ENCODE data around the gene ARL6IP4.

ARL6IP4 gene

DNA sequence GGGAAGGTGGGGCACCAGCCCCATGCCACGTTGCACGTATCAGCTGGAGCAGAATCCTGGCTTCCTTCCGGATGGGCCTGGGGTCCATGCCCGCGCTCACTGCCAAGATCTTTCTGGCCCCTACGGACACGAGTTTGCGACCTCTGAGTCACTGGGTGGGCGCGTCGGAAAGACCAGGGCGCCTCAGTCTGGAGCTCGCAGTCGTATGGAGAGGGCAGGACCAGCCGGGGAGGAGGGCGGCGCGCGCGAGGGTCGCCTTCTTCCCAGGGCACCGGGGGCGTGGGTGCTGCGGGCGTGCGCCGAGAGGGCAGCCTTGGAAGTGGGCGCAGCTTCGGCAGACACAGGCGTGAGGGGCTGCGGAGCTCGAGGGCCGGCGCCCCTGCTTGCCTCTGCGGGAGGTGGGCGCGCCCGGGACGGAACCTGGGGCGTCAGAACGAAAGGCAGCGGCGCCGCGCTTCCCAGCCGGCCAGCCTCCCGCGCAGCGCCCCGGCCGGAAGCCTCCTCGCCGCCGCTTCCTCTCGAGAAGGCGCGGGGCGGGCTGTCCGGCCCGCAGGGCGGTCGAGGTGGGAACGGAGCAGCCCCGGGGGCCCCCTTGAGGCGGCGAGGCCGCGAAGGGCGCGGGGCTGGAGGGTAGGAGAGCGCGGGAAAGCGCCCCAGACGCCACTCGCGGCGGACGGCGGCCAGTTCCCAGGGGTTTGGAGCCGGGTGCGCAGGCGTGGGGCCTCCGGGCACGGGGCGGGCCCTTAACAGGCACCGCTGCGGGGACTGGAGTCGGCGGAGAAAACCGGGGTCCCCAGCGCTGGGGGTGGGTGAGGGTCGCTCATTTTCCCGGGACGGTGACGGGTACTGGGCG, at the start of gene ARL6IP4 (continued):
- no peak for TF ChIP-seq ZNF16 (tag by site-specific recombination; IDR thresholded peaks at IDR 0.05; ENCODE audit: low read depth)
- no peak for TF ChIP-seq KLF7 (tag by site-specific recombination; IDR thresholded peaks at IDR 0.05; ENCODE audit: borderline replicate concordance)
- TF ChIP-seq, protein P1, sequence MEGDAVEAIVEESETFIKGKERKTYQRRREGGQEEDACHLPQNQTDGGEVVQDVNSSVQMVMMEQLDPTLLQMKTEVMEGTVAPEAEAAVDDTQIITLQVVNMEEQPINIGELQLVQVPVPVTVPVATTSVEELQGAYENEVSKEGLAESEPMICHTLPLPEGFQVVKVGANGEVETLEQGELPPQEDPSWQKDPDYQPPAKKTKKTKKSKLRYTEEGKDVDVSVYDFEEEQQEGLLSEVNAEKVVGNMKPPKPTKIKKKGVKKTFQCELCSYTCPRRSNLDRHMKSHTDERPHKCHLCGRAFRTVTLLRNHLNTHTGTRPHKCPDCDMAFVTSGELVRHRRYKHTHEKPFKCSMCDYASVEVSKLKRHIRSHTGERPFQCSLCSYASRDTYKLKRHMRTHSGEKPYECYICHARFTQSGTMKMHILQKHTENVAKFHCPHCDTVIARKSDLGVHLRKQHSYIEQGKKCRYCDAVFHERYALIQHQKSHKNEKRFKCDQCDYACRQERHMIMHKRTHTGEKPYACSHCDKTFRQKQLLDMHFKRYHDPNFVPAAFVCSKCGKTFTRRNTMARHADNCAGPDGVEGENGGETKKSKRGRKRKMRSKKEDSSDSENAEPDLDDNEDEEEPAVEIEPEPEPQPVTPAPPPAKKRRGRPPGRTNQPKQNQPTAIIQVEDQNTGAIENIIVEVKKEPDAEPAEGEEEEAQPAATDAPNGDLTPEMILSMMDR (tag by site-specific recombination; IDR thresholded peaks at IDR 0.05), result peak; percentile 40
- peak; percentile 23; the same call in 1 of the 2 replicates for TF ChIP-seq YY2 (tag by site-specific recombination; IDR thresholded peaks at IDR 0.05)
- no peak for TF ChIP-seq ZNF785 (tag by site-specific recombination; IDR thresholded peaks at IDR 0.05)
- no peak for TF ChIP-seq WT1 (tag by site-specific recombination; IDR thresholded peaks at IDR 0.05)
- TF ChIP-seq ZNF664 (tag by site-specific recombination; IDR thresholded peaks at IDR 0.05), result no peak
- no peak for TF ChIP-seq ZNF747 (tag by site-specific recombination; IDR thresholded peaks at IDR 0.05)
- TF ChIP-seq, protein P2, sequence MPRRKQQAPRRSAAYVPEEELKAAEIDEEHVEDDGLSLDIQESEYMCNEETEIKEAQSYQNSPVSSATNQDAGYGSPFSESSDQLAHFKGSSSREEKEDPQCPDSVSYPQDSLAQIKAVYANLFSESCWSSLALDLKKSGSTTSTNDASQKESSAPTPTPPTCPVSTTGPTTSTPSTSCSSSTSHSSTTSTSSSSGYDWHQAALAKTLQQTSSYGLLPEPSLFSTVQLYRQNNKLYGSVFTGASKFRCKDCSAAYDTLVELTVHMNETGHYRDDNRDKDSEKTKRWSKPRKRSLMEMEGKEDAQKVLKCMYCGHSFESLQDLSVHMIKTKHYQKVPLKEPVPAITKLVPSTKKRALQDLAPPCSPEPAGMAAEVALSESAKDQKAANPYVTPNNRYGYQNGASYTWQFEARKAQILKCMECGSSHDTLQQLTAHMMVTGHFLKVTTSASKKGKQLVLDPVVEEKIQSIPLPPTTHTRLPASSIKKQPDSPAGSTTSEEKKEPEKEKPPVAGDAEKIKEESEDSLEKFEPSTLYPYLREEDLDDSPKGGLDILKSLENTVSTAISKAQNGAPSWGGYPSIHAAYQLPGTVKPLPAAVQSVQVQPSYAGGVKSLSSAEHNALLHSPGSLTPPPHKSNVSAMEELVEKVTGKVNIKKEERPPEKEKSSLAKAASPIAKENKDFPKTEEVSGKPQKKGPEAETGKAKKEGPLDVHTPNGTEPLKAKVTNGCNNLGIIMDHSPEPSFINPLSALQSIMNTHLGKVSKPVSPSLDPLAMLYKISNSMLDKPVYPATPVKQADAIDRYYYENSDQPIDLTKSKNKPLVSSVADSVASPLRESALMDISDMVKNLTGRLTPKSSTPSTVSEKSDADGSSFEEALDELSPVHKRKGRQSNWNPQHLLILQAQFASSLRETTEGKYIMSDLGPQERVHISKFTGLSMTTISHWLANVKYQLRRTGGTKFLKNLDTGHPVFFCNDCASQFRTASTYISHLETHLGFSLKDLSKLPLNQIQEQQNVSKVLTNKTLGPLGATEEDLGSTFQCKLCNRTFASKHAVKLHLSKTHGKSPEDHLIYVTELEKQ (tag by site-specific recombination; IDR thresholded peaks at IDR 0.05; ENCODE audit: borderline replicate concordance), result no peak
- TF ChIP-seq, protein P3, sequence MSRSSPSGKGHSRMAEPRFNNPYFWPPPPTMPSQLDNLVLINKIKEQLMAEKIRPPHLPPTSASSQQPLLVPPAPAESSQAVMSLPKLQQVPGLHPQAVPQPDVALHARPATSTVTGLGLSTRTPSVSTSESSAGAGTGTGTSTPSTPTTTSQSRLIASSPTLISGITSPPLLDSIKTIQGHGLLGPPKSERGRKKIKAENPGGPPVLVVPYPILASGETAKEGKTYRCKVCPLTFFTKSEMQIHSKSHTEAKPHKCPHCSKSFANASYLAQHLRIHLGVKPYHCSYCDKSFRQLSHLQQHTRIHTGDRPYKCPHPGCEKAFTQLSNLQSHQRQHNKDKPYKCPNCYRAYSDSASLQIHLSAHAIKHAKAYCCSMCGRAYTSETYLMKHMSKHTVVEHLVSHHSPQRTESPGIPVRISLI (tag by site-specific recombination; IDR thresholded peaks at IDR 0.05), result no peak
- no peak for TF ChIP-seq ZSCAN23 (tag by site-specific recombination; IDR thresholded peaks at IDR 0.05)
- TF ChIP-seq RBAK (tag by site-specific recombination; IDR thresholded peaks at IDR 0.05), result no peak
- TF ChIP-seq, protein P4, sequence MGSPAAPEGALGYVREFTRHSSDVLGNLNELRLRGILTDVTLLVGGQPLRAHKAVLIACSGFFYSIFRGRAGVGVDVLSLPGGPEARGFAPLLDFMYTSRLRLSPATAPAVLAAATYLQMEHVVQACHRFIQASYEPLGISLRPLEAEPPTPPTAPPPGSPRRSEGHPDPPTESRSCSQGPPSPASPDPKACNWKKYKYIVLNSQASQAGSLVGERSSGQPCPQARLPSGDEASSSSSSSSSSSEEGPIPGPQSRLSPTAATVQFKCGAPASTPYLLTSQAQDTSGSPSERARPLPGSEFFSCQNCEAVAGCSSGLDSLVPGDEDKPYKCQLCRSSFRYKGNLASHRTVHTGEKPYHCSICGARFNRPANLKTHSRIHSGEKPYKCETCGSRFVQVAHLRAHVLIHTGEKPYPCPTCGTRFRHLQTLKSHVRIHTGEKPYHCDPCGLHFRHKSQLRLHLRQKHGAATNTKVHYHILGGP (tag by site-specific recombination; IDR thresholded peaks at IDR 0.05), result no peak
- no peak for TF ChIP-seq ZNF175 (tag by site-specific recombination; IDR thresholded peaks at IDR 0.05)
- TF ChIP-seq TRIM28 (IDR thresholded peaks at IDR 0.05; ENCODE audit: borderline replicate concordance, low read length), result no peak
- TF ChIP-seq, protein P5, sequence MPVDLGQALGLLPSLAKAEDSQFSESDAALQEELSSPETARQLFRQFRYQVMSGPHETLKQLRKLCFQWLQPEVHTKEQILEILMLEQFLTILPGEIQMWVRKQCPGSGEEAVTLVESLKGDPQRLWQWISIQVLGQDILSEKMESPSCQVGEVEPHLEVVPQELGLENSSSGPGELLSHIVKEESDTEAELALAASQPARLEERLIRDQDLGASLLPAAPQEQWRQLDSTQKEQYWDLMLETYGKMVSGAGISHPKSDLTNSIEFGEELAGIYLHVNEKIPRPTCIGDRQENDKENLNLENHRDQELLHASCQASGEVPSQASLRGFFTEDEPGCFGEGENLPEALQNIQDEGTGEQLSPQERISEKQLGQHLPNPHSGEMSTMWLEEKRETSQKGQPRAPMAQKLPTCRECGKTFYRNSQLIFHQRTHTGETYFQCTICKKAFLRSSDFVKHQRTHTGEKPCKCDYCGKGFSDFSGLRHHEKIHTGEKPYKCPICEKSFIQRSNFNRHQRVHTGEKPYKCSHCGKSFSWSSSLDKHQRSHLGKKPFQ (tag by site-specific recombination; IDR thresholded peaks at IDR 0.05), result no peak
- TF ChIP-seq, protein P6, sequence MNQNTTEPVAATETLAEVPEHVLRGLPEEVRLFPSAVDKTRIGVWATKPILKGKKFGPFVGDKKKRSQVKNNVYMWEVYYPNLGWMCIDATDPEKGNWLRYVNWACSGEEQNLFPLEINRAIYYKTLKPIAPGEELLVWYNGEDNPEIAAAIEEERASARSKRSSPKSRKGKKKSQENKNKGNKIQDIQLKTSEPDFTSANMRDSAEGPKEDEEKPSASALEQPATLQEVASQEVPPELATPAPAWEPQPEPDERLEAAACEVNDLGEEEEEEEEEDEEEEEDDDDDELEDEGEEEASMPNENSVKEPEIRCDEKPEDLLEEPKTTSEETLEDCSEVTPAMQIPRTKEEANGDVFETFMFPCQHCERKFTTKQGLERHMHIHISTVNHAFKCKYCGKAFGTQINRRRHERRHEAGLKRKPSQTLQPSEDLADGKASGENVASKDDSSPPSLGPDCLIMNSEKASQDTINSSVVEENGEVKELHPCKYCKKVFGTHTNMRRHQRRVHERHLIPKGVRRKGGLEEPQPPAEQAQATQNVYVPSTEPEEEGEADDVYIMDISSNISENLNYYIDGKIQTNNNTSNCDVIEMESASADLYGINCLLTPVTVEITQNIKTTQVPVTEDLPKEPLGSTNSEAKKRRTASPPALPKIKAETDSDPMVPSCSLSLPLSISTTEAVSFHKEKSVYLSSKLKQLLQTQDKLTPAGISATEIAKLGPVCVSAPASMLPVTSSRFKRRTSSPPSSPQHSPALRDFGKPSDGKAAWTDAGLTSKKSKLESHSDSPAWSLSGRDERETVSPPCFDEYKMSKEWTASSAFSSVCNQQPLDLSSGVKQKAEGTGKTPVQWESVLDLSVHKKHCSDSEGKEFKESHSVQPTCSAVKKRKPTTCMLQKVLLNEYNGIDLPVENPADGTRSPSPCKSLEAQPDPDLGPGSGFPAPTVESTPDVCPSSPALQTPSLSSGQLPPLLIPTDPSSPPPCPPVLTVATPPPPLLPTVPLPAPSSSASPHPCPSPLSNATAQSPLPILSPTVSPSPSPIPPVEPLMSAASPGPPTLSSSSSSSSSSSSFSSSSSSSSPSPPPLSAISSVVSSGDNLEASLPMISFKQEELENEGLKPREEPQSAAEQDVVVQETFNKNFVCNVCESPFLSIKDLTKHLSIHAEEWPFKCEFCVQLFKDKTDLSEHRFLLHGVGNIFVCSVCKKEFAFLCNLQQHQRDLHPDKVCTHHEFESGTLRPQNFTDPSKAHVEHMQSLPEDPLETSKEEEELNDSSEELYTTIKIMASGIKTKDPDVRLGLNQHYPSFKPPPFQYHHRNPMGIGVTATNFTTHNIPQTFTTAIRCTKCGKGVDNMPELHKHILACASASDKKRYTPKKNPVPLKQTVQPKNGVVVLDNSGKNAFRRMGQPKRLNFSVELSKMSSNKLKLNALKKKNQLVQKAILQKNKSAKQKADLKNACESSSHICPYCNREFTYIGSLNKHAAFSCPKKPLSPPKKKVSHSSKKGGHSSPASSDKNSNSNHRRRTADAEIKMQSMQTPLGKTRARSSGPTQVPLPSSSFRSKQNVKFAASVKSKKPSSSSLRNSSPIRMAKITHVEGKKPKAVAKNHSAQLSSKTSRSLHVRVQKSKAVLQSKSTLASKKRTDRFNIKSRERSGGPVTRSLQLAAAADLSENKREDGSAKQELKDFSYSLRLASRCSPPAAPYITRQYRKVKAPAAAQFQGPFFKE (tag by site-specific recombination; IDR thresholded peaks at IDR 0.05; ENCODE audit: borderline replicate concordance), result no peak
- TF ChIP-seq OVOL3 (tag by site-specific recombination; IDR thresholded peaks at IDR 0.05), result no peak
